H1 (cell line): Measurements from ENCODE around the gene SKAP2. TPM values are rescaled to one million over a fixed set of nuclear protein-coding genes. Genes with fewer than 3 reads are reported as not detected.

Experiments used
- CTCF ChIA-PET: fragments of 300-600 bp; sonication (Branson Sonifier 250); formaldehyde crosslinking; loops from one replicate; lab custom pipeline; 2021; ENCODE audit not compliant: partially characterized antibody; lab: Charles Lee
- POLR2A ChIA-PET: fragments of 300-600 bp; sonication (Branson Sonifier 250); formaldehyde crosslinking; loops from one replicate; lab custom pipeline; 2021; ENCODE audit warnings: inconsistent platforms; ENCODE audit not compliant: partially characterized antibody; lab: Charles Lee
- DNase-seq, 2 experiments: peaks; one replicate each; pipeline versions ENCODE4 v3.0.0 to v3.0.0-alpha.2; 2010 to 2022; ENCODE audit warnings: low spot score in 2 of 2, low read depth in 1 of 2, mixed read lengths in 1 of 2
- FAIRE-seq: peaks from 2 replicates; lab custom pipeline; 2011; peaks lifted over from hg19 to GRCh38; lab: Jason Lieb, UNC
- H2AFZ ChIP-seq: 2 replicates; pipeline ENCODE4 v1.8.1; 2012; ENCODE audit warnings: low read length, inconsistent platforms
- H2AK5ac ChIP-seq: 2 replicates; pipeline ENCODE4 v1.6.1; 2013; ENCODE audit warnings: low read depth, low read length
- H2BK120ac ChIP-seq: replicated peaks from 2 replicates; pipeline ENCODE3; 2013; ENCODE audit warnings: low read depth, low read length, inconsistent platforms
- H2BK12ac ChIP-seq: 2 replicates; pipeline ENCODE4 v1.6.1; 2013; ENCODE audit warnings: low read depth, low read length
- H2BK15ac ChIP-seq: 2 replicates; pipeline ENCODE4 v1.6.1; 2013; ENCODE audit warnings: low read length
- H2BK20ac ChIP-seq: 2 replicates; pipeline ENCODE4 v1.6.1; 2013; ENCODE audit warnings: low read length
- H2BK5ac ChIP-seq: 2 replicates; pipeline ENCODE4 v1.6.1; 2013; ENCODE audit warnings: low read depth, low read length
- H3K14ac ChIP-seq: 2 replicates; pipeline ENCODE4 v1.6.1; 2013; ENCODE audit warnings: inconsistent platforms; ENCODE audit not compliant: insufficient read length
- H3K18ac ChIP-seq: 2 replicates; pipeline ENCODE4 v1.6.1; 2013; ENCODE audit warnings: low read length; ENCODE audit errors: extremely low read depth
- H3K23ac ChIP-seq: 2 replicates; pipeline ENCODE4 v1.6.1; 2013; ENCODE audit warnings: inconsistent platforms; ENCODE audit not compliant: insufficient read length
- H3K23me2 ChIP-seq: 2 replicates; pipeline ENCODE4 v1.6.1; 2013; ENCODE audit warnings: low read depth, low read length
- H3K27ac ChIP-seq: 2 replicates; pipeline ENCODE4 v1.6.1; 2011; ENCODE audit warnings: low read depth, low read length, inconsistent platforms
- H3K27me3 ChIP-seq, 4 experiments: replicated peaks in 1 of 4; 1 replicate in 1 of 4; 2 replicates in 3 of 4; pipeline versions ENCODE4 v1.6.1 to v1.8.1; 2011 to 2013; ENCODE audit warnings: low read length in 3 of 4, mild to moderate bottlenecking in 3 of 4, inconsistent platforms in 2 of 4, mixed read lengths in 2 of 4, moderate library complexity in 1 of 4; ENCODE audit not compliant: control insufficient read depth in 3 of 4, insufficient read depth in 3 of 4; ENCODE audit errors: extremely low read depth in 1 of 4
- H3K36me3 ChIP-seq, 4 experiments: 2 replicates each; pipeline versions ENCODE4 v1.6.1 to v1.8.1; 2011 to 2013; ENCODE audit warnings: mild to moderate bottlenecking in 4 of 4, low read length in 3 of 4, moderate library complexity in 2 of 4, control low read depth in 1 of 4, inconsistent platforms in 1 of 4; ENCODE audit not compliant: insufficient read depth in 4 of 4, control insufficient read depth in 2 of 4
- H3K4ac ChIP-seq: replicated peaks from 2 replicates; pipeline ENCODE3; 2013; ENCODE audit warnings: low read length, low read depth, mixed read lengths, inconsistent platforms; ENCODE audit not compliant: insufficient read length
- H3K4me1 ChIP-seq, 4 experiments: replicated peaks in 1 of 4; 1 replicate in 1 of 4; 2 replicates in 3 of 4; pipeline versions ENCODE4 v1.6.1 to v1.8.1; 2011 to 2013; ENCODE audit warnings: low read length in 3 of 4, inconsistent platforms in 2 of 4, mixed read lengths in 1 of 4; ENCODE audit not compliant: insufficient read depth in 4 of 4, control insufficient read depth in 3 of 4
- H3K4me2 ChIP-seq, 2 experiments: 2 replicates each; pipeline versions ENCODE4 v1.6.1 to v1.8.1; 2011 to 2013; ENCODE audit warnings: low read depth in 2 of 2, low read length in 2 of 2, control low read depth in 1 of 2, inconsistent platforms in 1 of 2, mild to moderate bottlenecking in 1 of 2; ENCODE audit not compliant: insufficient read depth in 1 of 2
- H3K4me3 ChIP-seq, 4 experiments: fragments of 200-600, 300-600 bp in 1 of 4; sonication (generic), shearing (Covaris generic), sonication (Bioruptor Twin) in 1 of 4; 2 replicates each; pipeline versions ENCODE4 v1.5.1 to v1.8.1; 2011 to 2016; ENCODE audit warnings: low read length in 4 of 4, low read depth in 3 of 4, control low read depth in 2 of 4, inconsistent platforms in 2 of 4, mild to moderate bottlenecking in 2 of 4, mixed read lengths in 1 of 4, moderate library complexity in 1 of 4; ENCODE audit not compliant: insufficient read depth in 2 of 4; ENCODE audit errors: extremely low read depth in 1 of 4
- H3K56ac ChIP-seq: replicated peaks from 2 replicates; pipeline ENCODE3; 2013; ENCODE audit warnings: low read depth, mild to moderate bottlenecking, mixed read lengths, low read length, inconsistent platforms; ENCODE audit not compliant: insufficient read length
- H3K79me1 ChIP-seq: 2 replicates; pipeline ENCODE4 v1.6.1; 2013; ENCODE audit warnings: low read depth, low read length, control low read depth
- H3K79me2 ChIP-seq, 2 experiments: 2 replicates each; pipeline versions ENCODE4 v1.6.1 to v1.8.1; 2012 to 2013; ENCODE audit warnings: low read length in 2 of 2, mild to moderate bottlenecking in 2 of 2, inconsistent platforms in 1 of 2; ENCODE audit not compliant: insufficient read depth in 2 of 2, control insufficient read depth in 1 of 2
- H3K9ac ChIP-seq, 4 experiments: replicated peaks in 1 of 4; 1 replicate in 1 of 4; 2 replicates in 3 of 4; pipeline versions ENCODE4 v1.6.1 to v1.8.1; 2011 to 2013; ENCODE audit warnings: low read depth in 3 of 4, low read length in 3 of 4, control low read depth in 2 of 4, mild to moderate bottlenecking in 2 of 4, moderate library complexity in 2 of 4, inconsistent platforms in 1 of 4; ENCODE audit errors: extremely low read depth in 1 of 4
- H3K9me3 ChIP-seq, 2 experiments: 2 replicates each; pipeline versions ENCODE4 v1.6.1 to v1.8.1; 2012 to 2013; ENCODE audit warnings: mild to moderate bottlenecking in 2 of 2, moderate library complexity in 2 of 2, control low read depth in 1 of 2, inconsistent platforms in 1 of 2, low read depth in 1 of 2, low read length in 1 of 2, mixed read lengths in 1 of 2; ENCODE audit not compliant: insufficient read depth in 2 of 2
- H4K20me1 ChIP-seq, 2 experiments: replicated peaks in 1 of 2; 2 replicates each; pipeline versions ENCODE3 to v1.8.1; 2011 to 2013; ENCODE audit warnings: inconsistent platforms in 2 of 2, low read length in 2 of 2, mild to moderate bottlenecking in 1 of 2; ENCODE audit not compliant: insufficient read depth in 2 of 2, control insufficient read depth in 1 of 2
- H4K5ac ChIP-seq: 2 replicates; pipeline ENCODE4 v1.6.1; 2013; ENCODE audit warnings: low read length, low read depth, mixed read lengths, inconsistent platforms; ENCODE audit not compliant: insufficient read length
- H4K8ac ChIP-seq: 2 replicates; pipeline ENCODE4 v1.8.0; 2013; ENCODE audit warnings: mild to moderate bottlenecking, moderate library complexity, low read length, inconsistent platforms; ENCODE audit not compliant: insufficient read depth; ENCODE audit errors: extremely low read depth
- H4K91ac ChIP-seq: replicated peaks from 2 replicates; pipeline ENCODE3; 2013; ENCODE audit warnings: low read length, mixed read lengths, inconsistent platforms; ENCODE audit not compliant: insufficient read length
- BRCA1 ChIP-seq: IDR thresholded peaks from 2 replicates; pipeline ENCODE4 v1.6.1; 2012; ENCODE audit warnings: low read depth, low read length, improper control_type of control experiment
- CBX5 ChIP-seq: fragments of 300-800, 300-1000 bp; sonication (generic); IDR thresholded peaks from 2 replicates; pipeline ENCODE4 v1.7.1; 2016; ENCODE audit warnings: antibody characterized with exemption, low read length, low read depth
- CHD1 ChIP-seq: IDR thresholded peaks from 2 replicates; pipeline ENCODE4 v1.6.1; 2012; ENCODE audit warnings: low read depth, low read length, improper control_type of control experiment
- E2F6 ChIP-seq: IDR thresholded peaks from 2 replicates; pipeline ENCODE4 v1.6.1; 2012; ENCODE audit warnings: inconsistent platforms
- EZH2 ChIP-seq: fragments of 200-600 bp; sonication (generic); IDR thresholded peaks from 2 replicates; pipeline ENCODE4 v1.7.1; 2012; ENCODE audit warnings: low read depth, mild to moderate bottlenecking, moderate library complexity, low read length, inconsistent platforms; ENCODE audit not compliant: severe bottlenecking
- GABPA ChIP-seq: IDR thresholded peaks from 2 replicates; pipeline ENCODE4 v1.6.1; 2011; ENCODE audit warnings: mild to moderate bottlenecking, low read length, moderate library complexity, borderline replicate concordance; ENCODE audit not compliant: insufficient read depth
- HDAC6 ChIP-seq: IDR thresholded peaks from one replicate; pipeline ENCODE4 v1.7.1; 2012; ENCODE audit warnings: low read depth, mild to moderate bottlenecking, inconsistent platforms, low read length, moderate library complexity
- KDM1A ChIP-seq: fragments of 200-600, 300-600 bp; sonication (generic); IDR thresholded peaks from 2 replicates; pipeline ENCODE4 v1.7.1; 2016; ENCODE audit warnings: mild to moderate bottlenecking, low read length, borderline replicate concordance
- MAFK ChIP-seq: IDR thresholded peaks from 2 replicates; pipeline ENCODE4 v1.6.1; 2012; ENCODE audit warnings: low read depth, mild to moderate bottlenecking, improper control_type of control experiment, low read length
- POLR2A ChIP-seq, 2 experiments: IDR thresholded peaks; 1 replicate in 1 of 2; 2 replicates in 1 of 2; pipeline ENCODE4 v1.6.1; 2011; ENCODE audit warnings: low read depth in 2 of 2, low read length in 2 of 2, mild to moderate bottlenecking in 2 of 2; ENCODE audit errors: control extremely low read depth in 1 of 2
- SP4 ChIP-seq: IDR thresholded peaks from 2 replicates; pipeline ENCODE4 v1.6.1; 2012; ENCODE audit warnings: low read length, inconsistent platforms
- WGBS, 2 experiments: shearing (Covaris generic) in 1 of 2; methylation state at CpG; one replicate each; pipeline versions ENCODE4 v1.1.6 to v1.1.7; 2013 to 2015; ENCODE audit warnings: low lambda C conversion rate in 2 of 2, mixed read lengths in 2 of 2, inconsistent platforms in 1 of 2, low coverage in 1 of 2, missing lambda C conversion rate in 1 of 2; ENCODE audit not compliant: insufficient replicate concordance in 2 of 2, insufficient coverage in 1 of 2, insufficient read length in 1 of 2; ENCODE audit errors: extremely low coverage in 1 of 2, missing lambda C conversion rate in 1 of 2; 5-methylcytosine and 5-hydroxymethylcytosine counted together
- polyA plus RNA-seq, 7 experiments: library from polyadenylated mRNA; depleted of rRNA in 3 of 7; stranded (reverse) in 5 of 7; unstranded in 2 of 7; fragments of >200 nt in 5 of 7; fragments of 200-250 nt in 2 of 7; gene quantifications; 1 replicate in 5 of 7; 2 replicates in 1 of 7; 4 replicates in 1 of 7; pipeline versions ENCODE4 v1.2.1 to v1.2.3, GENCODE V29; 2011 to 2013; ENCODE audit warnings: missing spikeins in 2 of 7, mixed read lengths in 2 of 7
- total RNA-seq: library from RNA; stranded (reverse); fragmentation: NEBNext Ultra II Directional; extraction: Animal tissue kit (Norgen Biotek cat#: 25700); gene quantifications from 2 replicates; pipeline ENCODE4 v1.2.1, GENCODE V29; 2021
- TF ChIP-seq, protein P1 (sequence below), 3 experiments: IDR thresholded peaks; 1 replicate in 2 of 3; 2 replicates in 1 of 3; pipeline versions ENCODE4 v1.5.1 to v1.6.1; 2011; ENCODE audit warnings: low read length in 3 of 3, mild to moderate bottlenecking in 3 of 3, inconsistent platforms in 2 of 3, low read depth in 1 of 3, moderate library complexity in 1 of 3; ENCODE audit not compliant: insufficient read depth in 1 of 3; ENCODE audit errors: control extremely low read depth in 1 of 3

The SKAP2 gene
- total and polyA plus RNA-seq, 2 of the 8 experiments (the other 6 are each of a cell fraction or from before 2014, with no cell fraction given): 0.53 to 5.1 TPM

DNA sequence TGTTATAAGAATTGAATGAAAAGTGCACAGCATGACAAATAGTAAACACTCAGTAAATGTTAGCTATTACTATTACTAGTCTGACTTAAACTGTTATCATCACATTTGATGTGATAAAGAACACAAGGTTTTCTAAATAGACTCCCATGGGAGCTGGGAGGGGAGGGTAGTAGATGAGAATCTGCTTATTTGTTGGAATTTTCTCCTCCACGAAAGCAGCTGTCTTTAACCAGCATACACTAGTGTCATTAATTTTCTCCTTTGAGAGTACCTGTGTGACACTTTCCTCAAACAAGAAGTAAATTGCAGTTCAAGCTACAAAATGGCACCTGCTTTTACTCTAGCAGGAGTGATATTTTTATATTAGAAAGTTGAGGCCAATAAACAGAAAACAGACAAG is 200.1 kb downstream of the SKAP2 start:
- H2BK20ac ChIP-seq: no peak overlapping the region
- CTCF ChIA-PET: interaction anchor here (0.6 to 6.5 kb wide), 15 partner anchors 37 to 498 kb away, joined by 3 to 59 read pairs (median 3); no protein-coding TSS in a partner anchor
- TF ChIP-seq POLR2A (IDR thresholded peaks at IDR 0.05; ENCODE audit: control extremely low read depth in 1 of 2, low read depth in 2 of 2, low read length in 2 of 2) (no peak), CHD1 (no peak), MAFK (no peak), SP4 (no peak), CBX5 (no peak), GABPA (no peak), BRCA1 (no peak), HDAC6 (no peak), E2F6 (no peak), EZH2 (no peak), KDM1A (no peak)
- TF ChIP-seq, protein P1, sequence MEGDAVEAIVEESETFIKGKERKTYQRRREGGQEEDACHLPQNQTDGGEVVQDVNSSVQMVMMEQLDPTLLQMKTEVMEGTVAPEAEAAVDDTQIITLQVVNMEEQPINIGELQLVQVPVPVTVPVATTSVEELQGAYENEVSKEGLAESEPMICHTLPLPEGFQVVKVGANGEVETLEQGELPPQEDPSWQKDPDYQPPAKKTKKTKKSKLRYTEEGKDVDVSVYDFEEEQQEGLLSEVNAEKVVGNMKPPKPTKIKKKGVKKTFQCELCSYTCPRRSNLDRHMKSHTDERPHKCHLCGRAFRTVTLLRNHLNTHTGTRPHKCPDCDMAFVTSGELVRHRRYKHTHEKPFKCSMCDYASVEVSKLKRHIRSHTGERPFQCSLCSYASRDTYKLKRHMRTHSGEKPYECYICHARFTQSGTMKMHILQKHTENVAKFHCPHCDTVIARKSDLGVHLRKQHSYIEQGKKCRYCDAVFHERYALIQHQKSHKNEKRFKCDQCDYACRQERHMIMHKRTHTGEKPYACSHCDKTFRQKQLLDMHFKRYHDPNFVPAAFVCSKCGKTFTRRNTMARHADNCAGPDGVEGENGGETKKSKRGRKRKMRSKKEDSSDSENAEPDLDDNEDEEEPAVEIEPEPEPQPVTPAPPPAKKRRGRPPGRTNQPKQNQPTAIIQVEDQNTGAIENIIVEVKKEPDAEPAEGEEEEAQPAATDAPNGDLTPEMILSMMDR (IDR thresholded peaks at IDR 0.05; ENCODE audit: control extremely low read depth in 1 of 3, insufficient read depth in 1 of 3, low read depth in 1 of 3, low read length in 3 of 3): no peak

More for the DNA sequence above, 200.1 kb downstream of the SKAP2 start:
- Histone ChIP-seq H3K23ac (no peak overlapping the region), H3K27me3 (no peaks in the 10 kb centered on the region), H3K79me1 (no peaks in the 10 kb centered on the region), H2AK5ac (no peak overlapping the region), H4K8ac (no peak overlapping the region), H2BK12ac (no peak overlapping the region), H2BK120ac (no peak overlapping the region), H3K18ac (no peak overlapping the region), H3K27ac (no peak overlapping the region), H2BK15ac (no peak overlapping the region), H3K4ac (no peak overlapping the region), H2BK5ac (no peak overlapping the region), H4K91ac (no peak overlapping the region), H3K79me2 (no peaks in the 10 kb centered on the region), H2AFZ (no peak overlapping the region), H3K23me2 (no peaks in the 10 kb centered on the region), H3K4me1 (peaks cover 0 to 2% (median 0%) of the 10 kb centered on the region in 4 experiments; a peak in 2 of 7 replicates), H3K14ac (no peak overlapping the region), H3K36me3 (no peaks in the 10 kb centered on the region), H3K4me3 (no peak overlapping the region), H3K9ac (no peak overlapping the region), H4K20me1 (no peaks in the 10 kb centered on the region), H3K56ac (no peak overlapping the region), H3K9me3 (no peaks in the 10 kb centered on the region), H4K5ac (no peak overlapping the region), H3K4me2 (no peak overlapping the region)
- no peak for FAIRE-seq
- no peak for DNase-seq
- WGBS, 2 experiments: 80% methylated on average over 1 of the region's 1 CpG; no CpG with 5 or more reads in 1 of the 2 experiments
- POLR2A ChIA-PET: interaction anchor here (0.8 kb wide), 1 partner anchor 632 kb away, joined by 3 read pairs; no protein-coding TSS in a partner anchor
